Measurements from ENCODE around the gene GTPBP10.
A peak's percentile ranks its signal among the peaks of the same experiment; 100 is the strongest.
"Not testable (repeated sequence)": the region's sequence is repeated elsewhere in the genome, so short reads cannot be mapped to it uniquely, and the experiment has no call there.

GTPBP10 gene

GRCh38 chr7:90347759-90348158 lies 1.2 kb downstream of the GTPBP10 start:
- no peak overlapping the region for H3K4me3 ChIP-seq (ENCODE audit: low read depth, low read length)
- DNase-seq (ENCODE audit: low read depth, low spot score) = no peak

GRCh38 chr7:90349305-90349704 lies 2.8 kb downstream of the GTPBP10 start:
- no peak for TF ChIP-seq CTCF (IDR thresholded peaks at IDR 0.05; ENCODE audit: insufficient read depth, low read length, missing control alignments)
- CTCF ChIA-PET = no interaction called here
- POLR2A ChIA-PET = no interaction called here
- DNase-seq (ENCODE audit: low read depth, low spot score) = no peak
- no peak overlapping the region for H3K4me3 ChIP-seq (ENCODE audit: low read depth, low read length)

More at GRCh38 chr7:90347759-90348158, 1.2 kb downstream of the GTPBP10 start:
- no peak for TF ChIP-seq CTCF (IDR thresholded peaks at IDR 0.05; ENCODE audit: insufficient read depth, low read length, missing control alignments)
- POLR2A ChIA-PET = no interaction called here
- CTCF ChIA-PET = interaction anchor here (0.6 to 1.0 kb wide), 2 partner anchors 35 to 80 kb away, joined by 3 read pairs; no protein-coding TSS in a partner anchor

GRCh38 chr7:90350032-90350431 lies 3.5 kb downstream of the GTPBP10 start:
- POLR2A ChIA-PET; DNase-seq (ENCODE audit: low read depth, low spot score); H3K4me3 ChIP-seq (ENCODE audit: low read depth, low read length); CTCF ChIA-PET: not testable (repeated sequence)

GRCh38 chr7:90351987-90352386 lies 5.5 kb downstream of the GTPBP10 start:
- POLR2A ChIA-PET = no interaction called here
- H3K4me3 ChIP-seq (ENCODE audit: low read depth, low read length) = no peak overlapping the region
- DNase-seq (ENCODE audit: low read depth, low spot score) = no peak
- no peak for TF ChIP-seq CTCF (IDR thresholded peaks at IDR 0.05; ENCODE audit: insufficient read depth, low read length, missing control alignments)
- CTCF ChIA-PET = no interaction called here

- POLR2A ChIA-PET = interaction anchor here (1.4 to 2.1 kb wide), 2 partner anchors 20 to 38 kb away, joined by 3 to 13 read pairs; partner anchors contain the start of gene CLDN12
- no peak overlapping the region for H3K4me3 ChIP-seq (ENCODE audit: low read depth, low read length)
- peak; percentile 49 for DNase-seq (ENCODE audit: low read depth, low spot score)
These were observed 36.9 kb downstream of the GTPBP10 start for GRCh38 chr7:90383422-90383821.

GRCh38 chr7:90383861-90384260 lies 37.3 kb downstream of the GTPBP10 start:
- TF ChIP-seq CTCF (IDR thresholded peaks at IDR 0.05; ENCODE audit: insufficient read depth, low read length, missing control alignments) = no peak
- H3K4me3 ChIP-seq (ENCODE audit: low read depth, low read length) = no peak overlapping the region
- POLR2A ChIA-PET = interaction anchor here (1.4 to 2.1 kb wide), 2 partner anchors 20 to 38 kb away, joined by 3 to 13 read pairs; partner anchors contain the start of gene CLDN12
- DNase-seq (ENCODE audit: low read depth, low spot score) = no peak
- CTCF ChIA-PET = interaction anchor here (1.2 to 1.6 kb wide), 3 partner anchors 16 to 121 kb away, joined by 3 to 4 read pairs (median 3); no protein-coding TSS in a partner anchor

More at GRCh38 chr7:90383422-90383821, 36.9 kb downstream of the GTPBP10 start:
- TF ChIP-seq CTCF (IDR thresholded peaks at IDR 0.05; ENCODE audit: insufficient read depth, low read length, missing control alignments) = no peak
- CTCF ChIA-PET = interaction anchor here (1.0 to 1.6 kb wide), 4 partner anchors 15 to 120 kb away, joined by 3 to 4 read pairs (median 3); no protein-coding TSS in a partner anchor

- ChIA-PET POLR2A (interaction anchor here (1.4 to 2.1 kb wide), 2 partner anchors 19 to 39 kb away, joined by 3 to 13 read pairs; partner anchors contain the start of gene CLDN12), CTCF (interaction anchor here (1.3 kb wide), 1 partner anchor 16 kb away, joined by 4 read pairs; no protein-coding TSS in a partner anchor)
- H3K4me3 ChIP-seq (ENCODE audit: low read depth, low read length) = no peak overlapping the region
- no peak for DNase-seq (ENCODE audit: low read depth, low spot score)
- TF ChIP-seq CTCF (IDR thresholded peaks at IDR 0.05; ENCODE audit: insufficient read depth, low read length, missing control alignments) = no peak
These were observed 37.9 kb downstream of the GTPBP10 start for GRCh38 chr7:90384433-90384832.
